ENCODE data around the gene NUP155. TPM values are rescaled to one million over a fixed set of nuclear protein-coding genes. Genes with fewer than 3 reads are reported as not detected.
"Not testable (repeated sequence)": the region's sequence is repeated elsewhere in the genome, so short reads cannot be mapped to it uniquely, and the experiment has no call there.

Gene NUP155
- total RNA-seq, 3 donors from 2014 or later, result 16.6 to 30.9 (median 25.9) TPM

- H3K9me3 ChIP-seq, result no peaks in the 10 kb centered on the region
- H3K36me3 ChIP-seq, result peaks cover 11% of the 10 kb centered on the region
- no peaks in the 10 kb centered on the region for H3K27me3 ChIP-seq
- no peak overlapping the region for H3K4me3 ChIP-seq
- H3K4me1 ChIP-seq, result no peaks in the 10 kb centered on the region
- no peak for DNase-seq (ENCODE audit: low spot score in 2 of 2)
- intact Hi-C loops (cut with DNase I; ENCODE audit: low total_unique reads), result no loop called here
- TF ChIP-seq CTCF (IDR thresholded peaks at IDR 0.05), result no peak
- no peak overlapping the region for H3K27ac ChIP-seq
These were observed 54.9 kb downstream of the NUP155 start for GRCh38 chr5:37316027-37316426.

GRCh38 chr5:37310360-37310759 is 60.5 kb downstream of the NUP155 start:
- peaks cover 8% of the 10 kb centered on the region for H3K36me3 ChIP-seq
- H3K27ac ChIP-seq, result no peak overlapping the region
- intact Hi-C loops (cut with DNase I; ENCODE audit: low total_unique reads), result no loop called here
- H3K9me3 ChIP-seq, result no peaks in the 10 kb centered on the region
- H3K4me1 ChIP-seq, result no peaks in the 10 kb centered on the region
- H3K27me3 ChIP-seq, result no peaks in the 10 kb centered on the region
- TF ChIP-seq POLR2A (IDR thresholded peaks at IDR 0.05) (no peak), POLR2AphosphoS5 (IDR thresholded peaks at IDR 0.05) (no peak), CTCF (IDR thresholded peaks at IDR 0.05) (no peak)
- no peak for DNase-seq (ENCODE audit: low spot score in 2 of 2)
- no peak overlapping the region for H3K4me3 ChIP-seq

- intact Hi-C loops (cut with DNase I; ENCODE audit: low total_unique reads), result no loop called here
- TF ChIP-seq POLR2AphosphoS5 (IDR thresholded peaks at IDR 0.05) (no peak), POLR2A (IDR thresholded peaks at IDR 0.05) (no peak), CTCF (IDR thresholded peaks at IDR 0.05) (no peak)
- H3K4me1 ChIP-seq, result no peaks in the 10 kb centered on the region
These were observed 62.1 kb downstream of the NUP155 start for GRCh38 chr5:37308793-37309192.

GRCh38 chr5:37304888-37305287 is 66.0 kb downstream of the NUP155 start:
- intact Hi-C loops (cut with DNase I; ENCODE audit: low total_unique reads), result no loop called here
- H3K27me3 ChIP-seq, result no peaks in the 10 kb centered on the region
- H3K36me3 ChIP-seq, result peaks cover 23% of the 10 kb centered on the region
- no peak overlapping the region for H3K27ac ChIP-seq
- no peaks in the 10 kb centered on the region for H3K9me3 ChIP-seq
- no peak for DNase-seq (ENCODE audit: low spot score in 2 of 2)
- no peaks in the 10 kb centered on the region for H3K4me1 ChIP-seq
- TF ChIP-seq CTCF (IDR thresholded peaks at IDR 0.05) (no peak), POLR2A (IDR thresholded peaks at IDR 0.05) (no peak)
- H3K4me3 ChIP-seq, result no peak overlapping the region

More at GRCh38 chr5:37308793-37309192, 62.1 kb downstream of the NUP155 start:
- H3K27ac ChIP-seq, result no peak overlapping the region
- DNase-seq (ENCODE audit: low spot score in 2 of 2), result no peak
- peaks cover 8% of the 10 kb centered on the region for H3K36me3 ChIP-seq
- no peak overlapping the region for H3K4me3 ChIP-seq
- no peaks in the 10 kb centered on the region for H3K9me3 ChIP-seq
- H3K27me3 ChIP-seq, result no peaks in the 10 kb centered on the region

- H3K36me3 ChIP-seq, result peaks cover 12% of the 10 kb centered on the region
- intact Hi-C loops (cut with DNase I; ENCODE audit: low total_unique reads); H3K9me3 ChIP-seq; H3K4me3 ChIP-seq; H3K4me1 ChIP-seq; DNase-seq (ENCODE audit: low spot score in 2 of 2); H3K27me3 ChIP-seq; H3K27ac ChIP-seq: not testable (repeated sequence)
These were observed 74.6 kb downstream of the NUP155 start for GRCh38 chr5:37296313-37296712.

- intact Hi-C loops (cut with DNase I; ENCODE audit: low total_unique reads), result no loop called here
- H3K4me3 ChIP-seq, result no peak overlapping the region
- H3K36me3 ChIP-seq, result no peaks in the 10 kb centered on the region
- DNase-seq (ENCODE audit: low spot score in 2 of 2), result no peak
- H3K27ac ChIP-seq, result no peak overlapping the region
- H3K9me3 ChIP-seq, result peaks cover 26 to 28% of the 10 kb centered on the region in 2 donors
- H3K27me3 ChIP-seq, result no peaks in the 10 kb centered on the region
- H3K4me1 ChIP-seq, result no peaks in the 10 kb centered on the region
- TF ChIP-seq CTCF (IDR thresholded peaks at IDR 0.05) (no peak), POLR2AphosphoS5 (IDR thresholded peaks at IDR 0.05) (no peak), POLR2A (IDR thresholded peaks at IDR 0.05) (no peak)
These were observed 87.6 kb downstream of the NUP155 start for GRCh38 chr5:37283214-37283820.
